Skeletal muscle tissue (tissue), 4 donors: ENCODE results near the gene WTIP. TPM values are rescaled to one million over a fixed set of nuclear protein-coding genes. Genes with fewer than 3 reads are reported as not detected.
"Not testable (repeated sequence)": the region's sequence is repeated elsewhere in the genome, so short reads cannot be mapped to it uniquely, and the experiment has no call there.

ENCODE experiments used
- H3K27ac ChIP-seq: one replicate; pipeline ENCODE4 v1.7.0; 2013; ENCODE audit warnings: mild to moderate bottlenecking, low read depth, low read length, inconsistent platforms
- H3K27me3 ChIP-seq, 3 donors: one replicate each; pipeline ENCODE4 v1.7.0; 2013; ENCODE audit warnings: low read length in 3 of 3; ENCODE audit not compliant: control insufficient read depth in 3 of 3, insufficient read depth in 3 of 3
- H3K36me3 ChIP-seq, 3 donors: one replicate each; pipeline ENCODE4 v1.7.0; 2013; ENCODE audit warnings: low read length in 3 of 3; ENCODE audit not compliant: control insufficient read depth in 3 of 3, insufficient read depth in 3 of 3
- H3K4me1 ChIP-seq, 3 donors: one replicate each; pipeline ENCODE4 v1.7.0; 2013; ENCODE audit warnings: low read length in 3 of 3, mild to moderate bottlenecking in 3 of 3; ENCODE audit not compliant: control insufficient read depth in 3 of 3, insufficient read depth in 3 of 3
- H3K4me3 ChIP-seq, 3 donors: one replicate each; pipeline ENCODE4 v1.7.0; 2013; ENCODE audit warnings: low read length in 3 of 3
- H3K9ac ChIP-seq, 3 donors: one replicate each; pipeline ENCODE4 v1.7.0; 2013; ENCODE audit warnings: low read length in 3 of 3, mild to moderate bottlenecking in 3 of 3, moderate library complexity in 2 of 3, low read depth in 1 of 3
- H3K9me3 ChIP-seq, 3 donors: one replicate each; pipeline ENCODE4 v1.7.0; 2013; ENCODE audit warnings: low read length in 3 of 3; ENCODE audit not compliant: control insufficient read depth in 3 of 3
- total RNA-seq: library from RNA; depleted of rRNA; stranded (reverse); fragments of >200 nt; gene quantifications from one replicate; pipeline ENCODE4 v1.2.3, GENCODE V29; 2014
- donor health status: Osteomylitis.

The WTIP gene
- total RNA-seq, 1 donor from 2014 or later, result 12.0 TPM

DNA sequence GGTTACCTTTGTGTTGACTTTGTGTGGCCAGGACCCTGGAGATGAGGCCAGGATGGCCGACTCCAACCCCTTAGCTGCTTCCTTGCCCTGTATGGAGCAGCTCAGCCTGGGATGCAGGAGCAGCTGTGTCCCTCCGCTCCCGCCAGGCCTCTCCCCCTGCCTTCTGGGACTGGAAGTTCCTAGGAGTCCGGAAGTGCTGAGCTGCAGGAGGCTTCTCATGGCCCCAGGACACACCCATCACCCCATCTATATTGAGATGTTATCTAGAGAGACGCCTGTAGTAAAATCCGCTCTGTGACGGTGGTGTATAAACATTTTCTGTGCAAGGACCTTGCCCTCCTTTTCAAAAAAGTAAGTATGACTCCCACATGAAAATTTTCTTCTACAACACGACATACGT lies 27.0 kb downstream of the WTIP start:
- Histone ChIP-seq H3K9me3 (no peaks in the 10 kb centered on the region), H3K4me1 (peaks cover 0 to 4% (median 2%) of the 10 kb centered on the region in 3 donors), H3K27me3 (peaks cover 0 to 8% (median 3%) of the 10 kb centered on the region in 3 donors), H3K36me3 (no peaks in the 10 kb centered on the region), H3K9ac (no peak overlapping the region), H3K4me3 (no peak overlapping the region), H3K27ac (no peak overlapping the region)

DNA sequence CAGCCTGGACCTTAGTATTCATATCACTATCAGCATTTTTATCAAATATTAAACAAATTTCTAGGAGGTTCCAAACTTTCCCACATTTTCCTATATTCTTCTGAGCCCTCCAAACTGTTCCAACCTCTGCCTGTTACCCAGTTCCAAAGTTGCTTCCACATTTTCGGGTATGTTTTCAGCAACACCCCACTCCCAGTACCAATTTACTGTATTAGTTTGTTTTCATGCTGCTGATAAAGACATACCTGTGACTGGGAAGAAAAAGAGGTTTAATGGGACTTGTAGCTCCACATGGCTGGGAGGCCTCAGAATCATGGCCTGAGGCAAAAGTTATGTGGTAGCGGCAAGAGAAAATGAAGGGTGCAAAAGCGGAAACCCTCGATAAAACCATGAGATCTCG lies 29.3 kb downstream of the WTIP start:
- H3K9ac ChIP-seq, H3K36me3 ChIP-seq, H3K27ac ChIP-seq, H3K9me3 ChIP-seq, H3K4me3 ChIP-seq, H3K4me1 ChIP-seq: not testable (repeated sequence)
- peaks cover 0 to 15% (median 13%) of the 10 kb centered on the region in 3 donors for H3K27me3 ChIP-seq

DNA sequence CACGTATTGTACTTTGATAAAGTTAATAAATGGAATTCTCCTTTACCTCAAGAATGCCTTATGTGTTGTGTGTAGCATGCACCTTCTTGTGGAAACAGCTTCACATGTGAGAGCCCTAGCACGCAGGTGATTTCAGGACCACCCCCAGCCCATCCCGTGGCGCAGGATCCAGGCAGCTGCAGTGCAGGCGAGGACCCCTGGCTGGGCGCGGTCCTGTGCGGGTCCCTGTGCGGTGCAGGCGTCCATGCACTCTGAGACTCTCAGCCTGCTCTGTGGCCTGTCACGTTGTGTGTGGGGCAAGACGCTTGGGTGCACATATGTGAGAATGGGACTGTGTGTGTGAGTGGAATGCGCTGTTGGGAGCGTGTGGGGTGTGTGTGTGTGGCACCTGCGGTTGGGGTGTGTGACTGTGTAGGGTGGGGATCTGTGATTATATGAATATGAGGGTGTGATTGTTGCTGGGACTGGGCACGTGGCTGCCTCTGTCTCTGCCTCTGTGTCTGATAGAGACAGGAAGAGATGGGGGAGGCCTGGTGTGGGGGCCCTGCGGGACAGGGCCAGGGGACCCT lies 30.8 kb downstream of the WTIP start:
- peaks cover 0 to 15% (median 11%) of the 10 kb centered on the region in 3 donors for H3K27me3 ChIP-seq

DNA sequence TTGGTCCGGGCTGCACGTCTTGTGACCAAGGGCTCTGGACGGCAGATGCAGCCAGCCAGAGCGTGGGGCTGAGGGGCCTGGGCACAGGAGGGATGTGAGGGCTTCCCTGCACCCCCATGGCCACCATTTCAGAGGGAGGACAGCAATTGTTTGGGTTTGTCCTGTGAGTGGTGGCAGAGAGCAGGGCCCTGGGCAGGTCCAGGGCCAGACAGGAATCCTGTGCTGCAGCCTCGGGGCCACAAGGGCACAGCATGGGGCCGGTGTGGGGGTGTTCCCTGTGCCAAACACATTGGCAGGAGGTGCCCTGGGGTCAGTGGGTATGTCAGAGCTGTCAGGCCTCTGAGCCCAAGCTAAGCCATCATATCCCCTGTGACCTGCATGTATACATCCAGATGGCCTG lies 32.2 kb downstream of the WTIP start:
- Histone ChIP-seq H3K27ac (no peak overlapping the region), H3K27me3 (peaks cover 0 to 15% (median 8%) of the 10 kb centered on the region in 3 donors), H3K4me3 (no peak overlapping the region), H3K9me3 (no peaks in the 10 kb centered on the region), H3K9ac (no peak overlapping the region), H3K36me3 (no peaks in the 10 kb centered on the region), H3K4me1 (peaks cover 0 to 2% (median 0%) of the 10 kb centered on the region in 3 donors)

More for the DNA sequence above, 30.8 kb downstream of the WTIP start:
- no peak overlapping the region for H3K9ac ChIP-seq
- H3K27ac ChIP-seq, result no peak overlapping the region
- no peaks in the 10 kb centered on the region for H3K36me3 ChIP-seq
- no peak overlapping the region for H3K4me3 ChIP-seq
- no peaks in the 10 kb centered on the region for H3K9me3 ChIP-seq
- H3K4me1 ChIP-seq, result peaks cover 0 to 2% (median 0%) of the 10 kb centered on the region in 3 donors

DNA sequence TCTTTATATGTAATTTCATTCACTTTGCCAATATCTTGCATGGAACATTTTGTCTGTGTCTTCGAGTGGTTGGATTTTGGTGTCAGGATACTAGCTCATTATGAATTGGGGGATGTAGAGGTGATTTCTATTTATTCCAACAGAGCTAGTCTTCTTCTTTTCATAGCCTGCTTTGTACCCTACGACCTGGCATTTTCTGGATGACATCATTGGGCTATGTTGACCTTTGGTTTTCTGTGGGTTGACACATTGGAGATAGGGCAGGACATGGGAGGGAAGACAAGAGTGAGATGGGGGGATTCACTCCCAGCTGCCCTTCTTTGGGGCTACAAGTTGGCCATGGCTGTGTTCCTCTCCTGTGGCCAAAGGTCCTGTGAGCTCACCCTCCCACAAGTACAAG lies 38.0 kb downstream of the WTIP start:
- no peaks in the 10 kb centered on the region for H3K9me3 ChIP-seq
- no peak overlapping the region for H3K27ac ChIP-seq
- no peak overlapping the region for H3K4me3 ChIP-seq
- H3K9ac ChIP-seq, result no peak overlapping the region
- peaks cover 0 to 10% (median 4%) of the 10 kb centered on the region in 3 donors for H3K27me3 ChIP-seq
- H3K4me1 ChIP-seq, result no peaks in the 10 kb centered on the region
- no peaks in the 10 kb centered on the region for H3K36me3 ChIP-seq

DNA sequence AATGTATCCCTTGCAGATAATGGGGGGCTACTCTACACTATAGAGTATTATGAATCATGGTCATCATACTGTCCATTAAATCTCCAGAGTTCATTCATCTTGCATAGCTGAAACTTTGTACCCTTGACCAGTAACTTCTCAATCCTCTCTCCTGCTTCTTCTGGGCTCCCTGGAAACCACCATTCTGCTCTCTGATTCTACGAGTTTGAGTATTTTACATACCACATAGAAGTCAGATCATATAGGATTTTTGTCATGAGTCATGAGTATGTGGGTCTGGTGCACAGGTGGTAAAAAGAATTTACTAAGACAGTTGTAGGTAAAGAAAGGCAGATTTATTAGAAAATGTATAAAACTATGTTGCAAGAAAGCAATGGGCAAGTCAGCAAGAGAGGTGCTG lies 41.9 kb downstream of the WTIP start:
- Histone ChIP-seq H3K4me3 (no peak overlapping the region), H3K36me3 (no peaks in the 10 kb centered on the region), H3K27ac (no peak overlapping the region), H3K4me1 (no peaks in the 10 kb centered on the region), H3K9me3 (no peaks in the 10 kb centered on the region), H3K27me3 (no peaks in the 10 kb centered on the region), H3K9ac (no peak overlapping the region)

DNA sequence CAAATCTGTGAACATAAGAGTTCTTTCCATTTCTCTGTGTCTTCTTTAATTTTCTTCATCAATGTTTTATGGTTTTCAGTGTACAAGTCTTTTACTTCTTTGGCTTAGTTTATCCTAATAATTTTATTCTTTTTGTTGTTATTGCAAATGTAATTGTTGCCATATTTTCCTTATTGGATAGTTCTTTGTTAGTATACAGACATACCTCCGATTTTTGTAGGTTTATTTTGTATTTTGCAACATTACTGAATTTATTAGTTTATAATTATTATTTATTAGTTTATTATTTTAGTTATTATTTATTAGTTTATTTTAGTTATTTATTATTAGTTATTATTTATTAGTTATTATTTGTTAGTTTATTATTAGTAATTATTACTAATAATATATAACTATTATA lies 43.4 kb downstream of the WTIP start:
- no peak overlapping the region for H3K27ac ChIP-seq
- H3K9ac ChIP-seq, result no peak overlapping the region
- no peaks in the 10 kb centered on the region for H3K27me3 ChIP-seq
- no peaks in the 10 kb centered on the region for H3K4me1 ChIP-seq
- no peaks in the 10 kb centered on the region for H3K9me3 ChIP-seq
- H3K4me3 ChIP-seq, result no peak overlapping the region
- H3K36me3 ChIP-seq, result no peaks in the 10 kb centered on the region

DNA sequence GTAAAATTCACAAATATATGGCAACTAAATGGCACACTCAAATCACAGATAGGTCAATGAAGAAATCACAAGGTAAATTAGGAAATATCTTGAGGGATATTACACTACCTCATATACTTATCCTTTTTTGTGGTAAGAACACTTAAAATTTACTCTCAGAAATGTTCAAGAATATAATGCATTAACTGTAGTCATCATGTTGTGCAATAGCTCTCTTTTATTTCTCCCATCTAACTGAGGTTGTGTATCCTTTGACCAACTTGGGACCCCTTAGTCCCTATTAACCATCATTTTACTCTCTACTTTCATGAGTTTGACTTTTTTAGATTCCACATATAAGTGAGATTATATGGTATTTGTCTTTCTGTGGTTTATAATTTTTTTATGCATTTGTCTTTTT lies 52.6 kb downstream of the WTIP start:
- Histone ChIP-seq H3K4me3 (no peak overlapping the region), H3K9me3 (no peaks in the 10 kb centered on the region), H3K9ac (no peak overlapping the region), H3K27ac (no peak overlapping the region), H3K36me3 (no peaks in the 10 kb centered on the region), H3K27me3 (peaks cover 0 to 3% (median 0%) of the 10 kb centered on the region in 3 donors), H3K4me1 (no peaks in the 10 kb centered on the region)

DNA sequence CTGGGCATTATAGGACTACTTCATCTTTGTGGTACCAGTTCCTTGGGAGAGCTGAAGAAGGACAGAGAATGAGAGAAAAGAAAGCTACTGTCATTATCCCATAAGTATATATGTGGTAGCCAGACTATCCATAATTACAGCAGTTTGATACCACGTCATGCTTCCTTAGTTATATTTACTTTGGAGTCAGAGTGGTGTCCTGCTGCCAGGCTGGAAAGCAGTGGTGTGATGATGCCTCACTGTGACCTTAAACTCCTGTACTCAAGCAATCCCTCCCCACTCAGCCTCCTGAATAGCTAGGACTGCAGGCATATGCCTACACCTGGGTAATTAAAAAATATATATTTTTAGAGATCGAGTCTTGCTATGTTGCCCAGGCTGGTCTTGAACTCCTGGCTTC lies 57.8 kb downstream of the WTIP start:
- no peaks in the 10 kb centered on the region for H3K4me1 ChIP-seq
- no peaks in the 10 kb centered on the region for H3K27me3 ChIP-seq
- H3K36me3 ChIP-seq, result no peaks in the 10 kb centered on the region
- H3K4me3 ChIP-seq, result no peak overlapping the region
- no peak overlapping the region for H3K27ac ChIP-seq
- no peak overlapping the region for H3K9ac ChIP-seq
- H3K9me3 ChIP-seq, result peaks cover 0 to 2% (median 0%) of the 10 kb centered on the region in 3 donors

DNA sequence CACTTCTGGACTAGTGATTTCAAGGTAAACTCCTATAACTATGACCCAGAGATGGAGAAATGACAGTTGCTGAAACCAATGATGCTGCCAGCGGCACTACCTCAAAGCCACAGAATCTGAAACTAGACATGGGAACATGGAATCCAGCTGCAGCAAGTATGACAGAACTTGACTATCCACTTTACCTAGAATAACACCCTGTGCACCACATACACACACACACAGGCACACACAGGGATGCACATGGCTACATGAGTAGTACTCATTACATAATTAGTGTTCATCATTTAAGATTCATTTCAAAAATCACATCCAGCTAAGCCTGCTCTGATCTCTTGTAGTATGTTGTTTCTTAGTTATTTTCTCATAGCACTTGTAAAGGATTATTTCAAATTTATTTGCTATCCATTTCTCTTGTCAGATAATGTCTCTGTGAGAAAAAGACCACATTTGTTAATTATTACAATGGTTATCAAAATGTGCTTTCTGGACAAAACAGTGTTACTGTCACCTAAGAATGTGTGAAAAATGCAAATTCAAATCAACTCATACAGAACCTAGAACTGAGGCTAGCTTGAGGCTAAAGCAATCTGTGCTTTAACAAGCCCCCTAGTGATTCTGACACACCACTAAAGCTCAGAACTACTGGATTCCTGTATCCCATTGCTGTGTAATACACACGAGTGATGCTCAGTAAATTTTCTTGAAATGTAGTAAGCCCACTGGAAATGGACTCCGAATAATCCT lies 59.4 kb downstream of the WTIP start:
- no peak overlapping the region for H3K27ac ChIP-seq
- H3K27me3 ChIP-seq, result no peaks in the 10 kb centered on the region
- no peak overlapping the region for H3K9ac ChIP-seq

More for the DNA sequence above, 59.4 kb downstream of the WTIP start:
- Histone ChIP-seq H3K4me3 (no peak overlapping the region), H3K36me3 (no peaks in the 10 kb centered on the region), H3K9me3 (peaks cover 0 to 2% (median 0%) of the 10 kb centered on the region in 3 donors), H3K4me1 (no peaks in the 10 kb centered on the region)
